RPMI7951 (cell line): ENCODE data around the gene GINS3. TPM values are rescaled to one million over a fixed set of nuclear protein-coding genes. Genes with fewer than 3 reads are reported as not detected.
A peak's percentile ranks its signal among the peaks of the same experiment; 100 is the strongest.
"Not testable (repeated sequence)": the region's sequence is repeated elsewhere in the genome, so short reads cannot be mapped to it uniquely, and the experiment has no call there.

ENCODE experiments used
- DNase-seq: peaks from one replicate; pipeline ENCODE4 v3.0.0-alpha.2; 2012; ENCODE audit warnings: low read depth
- total RNA-seq: library from RNA; depleted of rRNA; stranded (reverse); fragments of >200 nt; shearing (Covaris generic); gene quantifications from 2 replicates; pipeline ENCODE4 v1.2.3, GENCODE V29; 2014

Gene GINS3
- total RNA-seq, 1 experiment from 2014 or later: 17.3 TPM

- DNase-seq: no peak
These were observed 2.5 kb upstream of the GINS3 start for GRCh38 chr16:58389724-58390123.

GRCh38 chr16:58393138-58393504, 850 bp downstream of the GINS3 start:
- DNase-seq: peak; percentile 23

- not testable (repeated sequence) for DNase-seq
These were observed 4.6 kb downstream of the GINS3 start for GRCh38 chr16:58396897-58397296.

GRCh38 chr16:58399718-58400633, 7.7 kb downstream of the GINS3 start:
- DNase-seq: peak; percentile 28

- DNase-seq: not testable (repeated sequence)
These were observed 9.0 kb downstream of the GINS3 start for GRCh38 chr16:58401305-58401704.

GRCh38 chr16:58402796-58403195, 10.5 kb downstream of the GINS3 start:
- DNase-seq: no peak

- peak; percentile 83 for DNase-seq
These were observed 17.2 kb downstream of the GINS3 start for GRCh38 chr16:58409316-58409973.

- no peak for DNase-seq
These were observed 19.1 kb downstream of the GINS3 start for GRCh38 chr16:58411336-58411735.

- DNase-seq: no peak
These were observed 19.7 kb downstream of the GINS3 start for GRCh38 chr16:58411736-58412614.

GRCh38 chr16:58412615-58412970, 20.3 kb downstream of the GINS3 start:
- DNase-seq: not testable (repeated sequence)

- DNase-seq: no peak
These were observed 21.1 kb downstream of the GINS3 start for GRCh38 chr16:58413359-58413758.

GRCh38 chr16:58415003-58415402, 22.7 kb downstream of the GINS3 start:
- no peak for DNase-seq

- DNase-seq: not testable (repeated sequence)
These were observed 23.7 kb downstream of the GINS3 start for GRCh38 chr16:58415961-58416360.

- DNase-seq: no peak
These were observed 24.8 kb downstream of the GINS3 start for GRCh38 chr16:58417035-58417434.

- DNase-seq: no peak
These were observed 25.3 kb downstream of the GINS3 start for GRCh38 chr16:58417600-58417999.

- DNase-seq: no peak
These were observed 25.8 kb downstream of the GINS3 start for GRCh38 chr16:58418026-58418425.

- DNase-seq: peak; percentile 91
These were observed 26.3 kb downstream of the GINS3 start for GRCh38 chr16:58418601-58419000.

GRCh38 chr16:58419241-58419990, 27.1 kb downstream of the GINS3 start:
- DNase-seq: no peak

GRCh38 chr16:58421059-58421458, 28.8 kb downstream of the GINS3 start:
- DNase-seq: peak; percentile 67

GRCh38 chr16:58421529-58421928, 29.3 kb downstream of the GINS3 start:
- DNase-seq: peak; percentile 96

GRCh38 chr16:58422809-58423208, 30.5 kb downstream of the GINS3 start:
- no peak for DNase-seq
